PFSK-1 (cell line): ENCODE data around the gene RASGRP3.

Source experiments
- FOXP2 ChIP-seq: optimal IDR thresholded peaks from 2 replicates; pipeline ENCODE3; 2011; ENCODE audit warnings: borderline replicate concordance, control low read depth, inconsistent platforms; ENCODE audit not compliant: insufficient read depth; ENCODE audit errors: extremely low read length, extremely low read depth
- POLR2AphosphoS5 ChIP-seq: IDR thresholded peaks from 2 replicates; pipeline ENCODE4 v1.6.1; 2012; ENCODE audit warnings: low read depth, mild to moderate bottlenecking, control low read depth, low read length, moderate library complexity
- REST ChIP-seq, 2 experiments: IDR thresholded peaks; 2 replicates each; pipeline versions ENCODE4 v1.6.1 to v1.8.0; 2011 to 2012; ENCODE audit warnings: low read depth in 2 of 2, low read length in 2 of 2, control low read depth in 1 of 2, inconsistent platforms in 1 of 2, mild to moderate bottlenecking in 1 of 2, moderate library complexity in 1 of 2; ENCODE audit not compliant: insufficient read depth in 1 of 2
- SIN3A ChIP-seq: IDR thresholded peaks from 2 replicates; pipeline ENCODE4 v1.6.1; 2012; ENCODE audit warnings: mild to moderate bottlenecking, low read length, moderate library complexity, borderline replicate concordance; ENCODE audit not compliant: insufficient read depth
- TAF1 ChIP-seq: IDR thresholded peaks from 2 replicates; pipeline ENCODE4 v1.6.1; 2012; ENCODE audit warnings: low read length, control low read depth, borderline replicate concordance; ENCODE audit not compliant: insufficient read depth

Gene RASGRP3

GRCh38 chr2:33605056-33605455, 128.6 kb downstream of the RASGRP3 start:
- TF ChIP-seq FOXP2 (no peak), REST (IDR thresholded peaks at IDR 0.05; ENCODE audit: insufficient read depth in 1 of 2, low read depth in 2 of 2, low read length in 2 of 2) (no peak), TAF1 (no peak), SIN3A (no peak), POLR2AphosphoS5 (no peak)

- TF ChIP-seq REST (IDR thresholded peaks at IDR 0.05; ENCODE audit: insufficient read depth in 1 of 2, low read depth in 2 of 2, low read length in 2 of 2) (no peak), POLR2AphosphoS5 (no peak), TAF1 (no peak), SIN3A (no peak)
These were observed 129.7 kb downstream of the RASGRP3 start for GRCh38 chr2:33606100-33606499.

GRCh38 chr2:33606622-33607021, 130.2 kb downstream of the RASGRP3 start:
- TF ChIP-seq POLR2AphosphoS5: no peak
- TF ChIP-seq TAF1: no peak

GRCh38 chr2:33607251-33607721, 130.8 kb downstream of the RASGRP3 start:
- TF ChIP-seq TAF1 (no peak), FOXP2 (no peak)

GRCh38 chr2:33607905-33608304, 131.5 kb downstream of the RASGRP3 start:
- TF ChIP-seq SIN3A (no peak), TAF1 (no peak), FOXP2 (no peak), POLR2AphosphoS5 (no peak), REST (IDR thresholded peaks at IDR 0.05; ENCODE audit: insufficient read depth in 1 of 2, low read depth in 2 of 2, low read length in 2 of 2) (no peak)

- TF ChIP-seq SIN3A (no peak), TAF1 (no peak), REST (IDR thresholded peaks at IDR 0.05; ENCODE audit: insufficient read depth in 1 of 2, low read depth in 2 of 2, low read length in 2 of 2) (no peak), FOXP2 (no peak), POLR2AphosphoS5 (no peak)
These were observed 137.7 kb downstream of the RASGRP3 start for GRCh38 chr2:33614190-33614589.
